AG04450 (cell line): ENCODE results near the gene BABAM2. TPM values are rescaled to one million over a fixed set of nuclear protein-coding genes. Genes with fewer than 3 reads are reported as not detected.

Source experiments
- CTCF ChIA-PET: fragments of 300-600, 350-600 bp; formaldehyde crosslinking; extraction: SDS; loops from one replicate; lab custom pipeline; 2022; ENCODE audit warnings: antibody characterized with exemption, inconsistent platforms; lab: Charles Lee
- POLR2A ChIA-PET: fragments of 350-600 bp; formaldehyde crosslinking; extraction: SDS; loops from one replicate; lab custom pipeline; 2021; ENCODE audit warnings: antibody characterized with exemption, inconsistent platforms; lab: Yijun Ruan, JAX
- DNase-seq: peaks from one replicate; pipeline ENCODE4 v3.0.0-alpha.2; 2011; ENCODE audit warnings: low read depth, low spot score
- H3K27ac ChIP-seq: one replicate; pipeline ENCODE4 v1.5.1; 2012; ENCODE audit warnings: low read depth, low read length, control low read depth
- H3K27me3 ChIP-seq: one replicate; pipeline ENCODE4 v1.6.0; 2012; ENCODE audit warnings: low read length; ENCODE audit not compliant: control insufficient read depth, insufficient read depth
- H3K4me3 ChIP-seq: 2 replicates; pipeline ENCODE4 v1.5.1; 2011; ENCODE audit warnings: mild to moderate bottlenecking, low read depth, low read length, control low read depth
- H3K9me3 ChIP-seq: 2 replicates; pipeline ENCODE4 v1.5.1; 2012; ENCODE audit warnings: low read length; ENCODE audit not compliant: control insufficient read depth, insufficient read depth
- CTCF ChIP-seq: IDR thresholded peaks from 2 replicates; pipeline ENCODE4 v1.5.1; 2011; ENCODE audit warnings: low read depth, low read length, control low read depth, inconsistent platforms
- polyA plus RNA-seq: library from polyadenylated mRNA; depleted of rRNA; stranded (reverse); fragments of >200 nt; gene quantifications from 2 replicates; pipeline ENCODE4 v1.2.3, GENCODE V29; 2011

BABAM2 gene
- polyA plus RNA-seq, 1 experiment = 44.5 TPM

DNA sequence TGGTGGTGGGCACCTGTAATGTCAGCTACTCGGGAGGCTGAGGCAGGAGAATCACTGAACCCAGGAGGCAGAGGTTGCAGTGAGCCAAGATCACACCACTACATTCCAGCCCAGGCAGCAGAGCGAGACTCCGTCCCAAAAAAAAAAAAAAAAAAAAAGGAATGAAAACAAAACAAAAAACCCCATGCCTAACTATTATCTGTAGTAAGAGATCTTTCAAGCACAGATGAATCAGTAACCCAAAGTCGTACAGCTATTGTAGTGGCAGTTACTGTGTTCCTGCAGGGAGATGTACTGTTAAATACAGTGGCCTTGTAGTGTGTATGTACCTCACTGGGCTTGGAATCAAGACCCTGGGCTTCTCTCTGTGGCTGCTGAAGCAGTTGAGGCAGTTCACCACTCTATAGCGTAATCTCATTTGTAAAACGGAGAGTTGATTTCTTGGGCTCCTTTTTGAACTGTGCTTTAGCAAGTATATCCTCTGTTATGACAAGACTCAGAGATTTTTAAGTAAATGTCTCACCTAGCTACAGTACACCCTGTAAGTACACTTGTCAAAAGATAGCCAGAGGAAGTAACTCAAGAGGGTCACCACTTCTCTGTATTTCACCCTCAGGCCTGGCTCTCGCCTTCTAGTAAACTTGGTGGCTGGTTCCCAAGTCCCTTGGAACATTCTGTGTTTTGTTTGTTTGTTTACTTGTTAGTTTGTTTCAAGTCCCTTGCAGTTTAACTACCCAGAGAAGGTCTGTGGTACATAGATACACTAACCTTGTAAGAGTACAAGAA is 392.5 kb downstream of the BABAM2 start:
- Histone ChIP-seq H3K27ac (no peak overlapping the region), H3K9me3 (no peaks in the 10 kb centered on the region), H3K4me3 (no peak overlapping the region), H3K27me3 (no peaks in the 10 kb centered on the region)
- DNase-seq = no peak
- CTCF ChIA-PET = no interaction called here
- TF ChIP-seq CTCF = no peak
- POLR2A ChIA-PET = no interaction called here

- no peak for DNase-seq
- Histone ChIP-seq H3K27ac (no peak overlapping the region), H3K9me3 (no peaks in the 10 kb centered on the region), H3K4me3 (no peak overlapping the region), H3K27me3 (no peaks in the 10 kb centered on the region)
- ChIA-PET CTCF (interaction anchor here (0.6 kb wide), 1 partner anchor 108 kb away, joined by 3 read pairs; no protein-coding TSS in a partner anchor), POLR2A (no interaction called here)
- TF ChIP-seq CTCF = no peak
Measured at GRCh38 chr2:28283861-28284260, 393.3 kb downstream of the BABAM2 start.

- Histone ChIP-seq H3K27ac (peak overlapping the region; percentile 67), H3K9me3 (no peaks in the 10 kb centered on the region), H3K27me3 (no peaks in the 10 kb centered on the region), H3K4me3 (no peak overlapping the region)
- TF ChIP-seq CTCF = no peak
- POLR2A ChIA-PET = interaction anchor here (1.1 kb wide), 1 partner anchor 10 kb away, joined by 3 read pairs; no protein-coding TSS in a partner anchor
- DNase-seq = no peak
- CTCF ChIA-PET = interaction anchor here (0.5 to 0.7 kb wide), 2 partner anchors 65 to 604 kb away, joined by 3 read pairs; no protein-coding TSS in a partner anchor
Measured at GRCh38 chr2:28286678-28287077, 396.1 kb downstream of the BABAM2 start.

GRCh38 chr2:28287256-28287915 is 396.9 kb downstream of the BABAM2 start:
- no peaks in the 10 kb centered on the region for H3K27me3 ChIP-seq
- TF ChIP-seq CTCF = no peak
- no peak overlapping the region for H3K4me3 ChIP-seq
- H3K9me3 ChIP-seq = no peaks in the 10 kb centered on the region
- H3K27ac ChIP-seq = peak overlapping the region; percentile 69
- POLR2A ChIA-PET = interaction anchor here (0.7 to 1.1 kb wide), 2 partner anchors 11 to 13 kb away, joined by 3 to 5 read pairs; no protein-coding TSS in a partner anchor
- no peak for DNase-seq
- CTCF ChIA-PET = interaction anchor here (0.7 kb wide), 1 partner anchor 605 kb away, joined by 3 read pairs; no protein-coding TSS in a partner anchor

DNA sequence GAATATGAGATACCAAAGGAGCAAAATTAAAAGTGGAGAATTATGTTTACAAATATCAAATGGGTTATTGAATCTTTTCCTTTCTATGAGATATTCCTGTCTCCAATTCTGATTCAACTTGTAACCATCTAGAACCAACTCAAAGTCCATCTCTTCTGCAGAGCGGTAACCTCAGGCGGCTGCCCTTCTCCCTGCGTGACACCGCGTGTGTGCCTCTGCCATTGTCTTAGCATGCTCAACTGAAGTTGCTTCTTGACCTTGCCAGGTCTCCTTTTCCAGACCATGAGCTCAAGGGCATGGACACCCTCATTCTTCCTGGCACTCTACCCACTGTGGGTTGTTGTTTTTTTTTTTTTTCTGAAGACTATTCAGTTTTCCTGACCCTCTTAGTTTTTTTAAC is 398.1 kb downstream of the BABAM2 start:
- DNase-seq = no peak
- ChIA-PET CTCF (no interaction called here), POLR2A (no interaction called here)
- H3K27me3 ChIP-seq = no peaks in the 10 kb centered on the region
- H3K4me3 ChIP-seq = no peak overlapping the region
- H3K9me3 ChIP-seq = no peaks in the 10 kb centered on the region
- TF ChIP-seq CTCF = no peak
- H3K27ac ChIP-seq = no peak overlapping the region
